K562 (cell line): ENCODE measurements around the gene PEF1. TPM values are rescaled to one million over a fixed set of nuclear protein-coding genes. Genes with fewer than 3 reads are reported as not detected.
A peak's percentile ranks its signal among the peaks of the same experiment; 100 is the strongest.

Source experiments
- ATAC-seq: fragments of 200-7000 bp; cut with Tn5 transposase; 3 replicates; pipeline ENCODE4 v1.9.1; 2020; ENCODE audit warnings: moderate library complexity
- BruUV-seq: library from RNA; stranded (reverse); fragments of 400-500 nt; replicated peaks from 2 replicates; lab custom pipeline; 2021; lab: Mats Ljungman, UMichigan
- CTCF ChIA-PET: fragments of 300-600 bp; formaldehyde crosslinking; extraction: SDS; loops from one replicate; lab custom pipeline; 2021; ENCODE audit warnings: low intra/inter-chr PET ratio; lab: Yijun Ruan, JAX
- POLR2A ChIA-PET: fragments of 300-600, 350-650 bp; sonication (Branson Sonifier 250); formaldehyde crosslinking; extraction: SDS; loops from one replicate; lab custom pipeline; 2021; ENCODE audit warnings: antibody characterized with exemption, inconsistent platforms; lab: Yijun Ruan, JAX
- DNase-seq, 4 experiments: peaks; one replicate each; pipeline versions ENCODE4 v3.0.0 to v3.0.0-alpha.2; 2011 to 2018; ENCODE audit warnings: low spot score in 3 of 4, mixed read lengths in 3 of 4; ENCODE audit errors: extremely low read depth in 1 of 4
- FAIRE-seq: peaks from 2 replicates; lab custom pipeline; 2011; peaks lifted over from hg19 to GRCh38; lab: Jason Lieb, UNC
- H2AFZ ChIP-seq: 2 replicates; pipeline ENCODE4 v1.6.0; 2011; ENCODE audit warnings: low read depth, low read length, control low read depth, inconsistent platforms
- H3K27ac ChIP-seq: fragments of 200-600 bp; 3 replicates; pipeline ENCODE4 v1.8.0; 2011; ENCODE audit warnings: low read depth, mild to moderate bottlenecking, control low read depth, inconsistent platforms, low read length, moderate library complexity, mixed read lengths; ENCODE audit errors: extremely low read depth
- H3K27me3 ChIP-seq, 2 experiments: fragments of 300-600 bp in 1 of 2; 2 replicates in 1 of 2; 3 replicates in 1 of 2; pipeline versions ENCODE4 v1.6.0 to v1.8.0; 2011; ENCODE audit warnings: inconsistent platforms in 2 of 2, low read length in 2 of 2, mild to moderate bottlenecking in 1 of 2, mixed read lengths in 1 of 2, moderate library complexity in 1 of 2; ENCODE audit not compliant: control insufficient read depth in 2 of 2, insufficient read depth in 2 of 2
- H3K36me3 ChIP-seq: fragments of 300-600 bp; 3 replicates; pipeline ENCODE4 v1.8.0; 2011; ENCODE audit warnings: mild to moderate bottlenecking, low read length, inconsistent platforms; ENCODE audit not compliant: control insufficient read depth, insufficient read depth
- H3K4me1 ChIP-seq, 2 experiments: fragments of 200-600 bp in 1 of 2; replicated peaks in 1 of 2; 2 replicates in 1 of 2; 3 replicates in 1 of 2; pipeline versions ENCODE4 v1.5.1 to v1.8.0; 2011; ENCODE audit warnings: inconsistent platforms in 2 of 2, low read length in 2 of 2, mild to moderate bottlenecking in 1 of 2, mixed read lengths in 1 of 2, moderate library complexity in 1 of 2; ENCODE audit not compliant: control insufficient read depth in 2 of 2, insufficient read depth in 2 of 2
- H3K4me2 ChIP-seq: 2 replicates; pipeline ENCODE4 v1.6.1; 2011; ENCODE audit warnings: low read length, control low read depth, inconsistent platforms, mixed read lengths; ENCODE audit not compliant: insufficient read depth
- H3K4me3 ChIP-seq: fragments of 200-600 bp; sonication (generic), shearing (Covaris generic); 2 replicates; pipeline ENCODE4 v1.5.1; 2016; ENCODE audit warnings: control low read depth, inconsistent platforms
- H3K79me2 ChIP-seq: fragments of 200-600 bp; 3 replicates; pipeline ENCODE4 v1.8.0; 2011; ENCODE audit warnings: low read length, inconsistent platforms; ENCODE audit not compliant: control insufficient read depth, insufficient read depth
- H3K9ac ChIP-seq, 2 experiments: 2 replicates each; pipeline versions ENCODE4 v1.6.0 to v1.6.1; 2011; ENCODE audit warnings: low read depth in 2 of 2, low read length in 2 of 2, control low read depth in 1 of 2, inconsistent platforms in 1 of 2, mild to moderate bottlenecking in 1 of 2, mixed read lengths in 1 of 2; ENCODE audit not compliant: insufficient read depth in 1 of 2
- H3K9me1 ChIP-seq: one replicate; pipeline ENCODE4 v1.6.0; 2011; ENCODE audit warnings: inconsistent platforms, mild to moderate bottlenecking, low read length, moderate library complexity; ENCODE audit not compliant: control insufficient read depth, insufficient read depth
- H3K9me3 ChIP-seq: replicated peaks from 2 replicates; pipeline ENCODE4 v1.5.1; 2011; ENCODE audit warnings: low read depth, low read length, inconsistent platforms; ENCODE audit not compliant: control insufficient read depth, insufficient read depth
- H4K20me1 ChIP-seq: replicated peaks from 2 replicates; pipeline ENCODE4 v1.6.1; 2011; ENCODE audit warnings: low read length, inconsistent platforms, mixed read lengths; ENCODE audit not compliant: control insufficient read depth, insufficient read depth
- FOS ChIP-seq: IDR thresholded peaks from 3 replicates; pipeline ENCODE4 v1.6.1; 2011; ENCODE audit not compliant: insufficient read length; ENCODE audit errors: extremely low read depth
- MYC ChIP-seq, 2 experiments: fragments of 250-450 bp in 1 of 2; sonication (Bioruptor Pico) in 1 of 2; IDR thresholded peaks; 2 replicates each; pipeline versions ENCODE4 v1.5.1 to v1.6.1; 2012 to 2021; ENCODE audit warnings: low read depth in 2 of 2, borderline replicate concordance in 1 of 2, improper control_type of control experiment in 1 of 2, low read length in 1 of 2, mild to moderate bottlenecking in 1 of 2, moderate library complexity in 1 of 2
- NUFIP1 ChIP-seq: fragments of 450-650 bp; IDR thresholded peaks from 2 replicates; pipeline ENCODE4 v1.6.1; 2018; ENCODE audit not compliant: partially characterized antibody
- SRSF9 ChIP-seq: fragments of 200-400 bp; formaldehyde crosslinking; IDR thresholded peaks from 2 replicates; pipeline ENCODE4 v1.6.1; 2017; ENCODE audit warnings: low read depth, low read length, borderline replicate concordance
- ZBTB11 ChIP-seq, 3 experiments: fragments of 200-800 bp in 1 of 3; fragments of 250-450 bp in 1 of 3; fragments of 450-650 bp in 1 of 3; sonication (Bioruptor Pico) in 1 of 3; sonication (Bioruptor generic) in 1 of 3; formaldehyde crosslinking in 1 of 3; IDR thresholded peaks; 2 replicates each; pipeline versions ENCODE4 v1.6.1 to v1.8.0; 2016 to 2022; ENCODE audit warnings: mild to moderate bottlenecking in 2 of 3, missing genetic modification characterization in 2 of 3, missing compliant biosample characterization in 1 of 3, moderate library complexity in 1 of 3
- ZNF239 ChIP-seq: fragments of 250-450 bp; sonication (Bioruptor Pico); IDR thresholded peaks from 2 replicates; pipeline ENCODE4 v1.4.0; 2020; ENCODE audit warnings: mild to moderate bottlenecking
- ZNF274 ChIP-seq: IDR thresholded peaks from 2 replicates; pipeline ENCODE4 v1.6.1; 2011; ENCODE audit warnings: low read depth, mild to moderate bottlenecking, low read length, moderate library complexity, borderline replicate concordance
- ZNF311 ChIP-seq: fragments of 250-450 bp; sonication (Bioruptor Pico); IDR thresholded peaks from 2 replicates; pipeline ENCODE4 v1.4.0; 2020; ENCODE audit warnings: mild to moderate bottlenecking, moderate library complexity
- ZNF644 ChIP-seq: fragments of 200-800 bp; sonication (Bioruptor generic); IDR thresholded peaks from 2 replicates; pipeline ENCODE4 v1.6.1; 2016; ENCODE audit warnings: low read depth, missing genetic modification characterization, missing compliant biosample characterization
- WGBS: fragments of 100-300 bp; shearing (Covaris generic); methylation state at CpG from one replicate; pipeline ENCODE4 v1.1.6; 2016; ENCODE audit warnings: low coverage, mixed read lengths; ENCODE audit not compliant: insufficient coverage; ENCODE audit errors: missing lambda C conversion rate; 5-methylcytosine and 5-hydroxymethylcytosine counted together
- in situ Hi-C: fragments of 300-500 bp; cut with MboI; formaldehyde crosslinking; loops from 4 replicates; pipeline ENCODE4 v1.15.0; 2018; ENCODE audit warnings: inconsistent platforms, mixed read lengths
- intact Hi-C: fragments of 100-400 bp; cut with micrococcal nuclease; formaldehyde crosslinking; loops from 2 replicates; pipeline ENCODE4 v1.14.2; 2022
- polyA plus RNA-seq, 8 experiments: library from polyadenylated mRNA; depleted of rRNA in 4 of 8; stranded (reverse) in 5 of 8; unstranded in 3 of 8; fragments of >200 nt; fragmentation: Nextera tagmentation in 2 of 8; fragmentation: Illumina TruSeq in 1 of 8; extraction: Ambion mirVana in 2 of 8; extraction: Trizol in 1 of 8; gene quantifications; 2 replicates each; pipeline versions ENCODE4 v1.2.1 to v1.2.3, GENCODE V29; 2011 to 2014; ENCODE audit warnings: inconsistent platforms in 1 of 8, missing spikeins in 1 of 8
- total RNA-seq, 7 experiments: library from RNA; depleted of rRNA in 6 of 7; stranded (reverse); fragments of >200 nt in 6 of 7; fragmentation: Illumina TruSeq in 2 of 7; extraction: Trizol in 2 of 7; gene quantifications; 2 replicates each; pipeline versions ENCODE4 v1.2.1 to v1.2.3, GENCODE V29; 2011 to 2021; ENCODE audit warnings: low replicate concordance in 1 of 7

Gene PEF1
- total and polyA plus RNA-seq, 9 of the 15 experiments (the other 6 are each of a cell fraction or from before 2014, with no cell fraction given) = 26.3 to 95.5 (median 61.9) TPM

GRCh38 chr1:31653717-31654473 lies 9.2 kb upstream of the PEF1 start:
- DNase-seq (no peak), FAIRE-seq (no peak), ATAC-seq (no peak)
- no TSS peak for BruUV-seq
- no peak overlapping the region for H3K4me2 ChIP-seq
- H3K79me2 ChIP-seq = no peaks in the 10 kb centered on the region
- H3K9me3 ChIP-seq = no peaks in the 10 kb centered on the region
- peaks cover 4% of the 10 kb centered on the region; the same call in 1 of the 2 replicates for H4K20me1 ChIP-seq
- H3K4me3 ChIP-seq = no peak overlapping the region
- intact Hi-C loops (no loop called here), in situ Hi-C loops (no loop called here)
- peaks cover 35 to 70% of the 10 kb centered on the region in 2 experiments; a peak in 4 of 5 replicates for H3K27me3 ChIP-seq
- H3K36me3 ChIP-seq = no peaks in the 10 kb centered on the region
- WGBS = 3% methylated on average over 12 of the region's 12 CpGs
- no peaks in the 10 kb centered on the region for H3K4me1 ChIP-seq
- no peak for TF ChIP-seq ZNF311 (CRISPR knock-in tag)
- H3K9me1 ChIP-seq = no peaks in the 10 kb centered on the region
- H2AFZ ChIP-seq = no peak overlapping the region
- ChIA-PET CTCF (no interaction called here), POLR2A (interaction anchor here (1.3 to 1.5 kb wide), 2 partner anchors 9 kb away, joined by 6 read pairs; partner anchors contain the start of gene PEF1)
- peak overlapping the region in 1 of 2 experiments; percentile 53; a peak in 1 of 4 replicates for H3K9ac ChIP-seq
- H3K27ac ChIP-seq = no peak overlapping the region

GRCh38 chr1:31652891-31653499 lies 8.3 kb upstream of the PEF1 start:
- ChIA-PET POLR2A (interaction anchor here (1.5 kb wide), 1 partner anchor 8 kb away, joined by 6 read pairs; the partner anchor contains the start of gene PEF1), CTCF (no interaction called here)
- Histone ChIP-seq H4K20me1 (peaks cover 4% of the 10 kb centered on the region; the same call in 1 of the 2 replicates), H3K9ac (no peak overlapping the region), H3K4me3 (no peak overlapping the region), H3K9me1 (no peaks in the 10 kb centered on the region), H3K4me1 (no peaks in the 10 kb centered on the region), H3K36me3 (no peaks in the 10 kb centered on the region), H3K27ac (no peak overlapping the region), H3K79me2 (no peaks in the 10 kb centered on the region), H3K27me3 (peaks cover 28 to 61% of the 10 kb centered on the region in 2 experiments; a peak in 4 of 5 replicates), H2AFZ (no peak overlapping the region), H3K9me3 (no peaks in the 10 kb centered on the region), H3K4me2 (no peak overlapping the region)
- in situ Hi-C loops = no loop called here
- ATAC-seq (no peak), DNase-seq (no peak), FAIRE-seq (no peak)
- BruUV-seq = no TSS peak
- intact Hi-C loops = no loop called here
- WGBS = 1% methylated on average over 4 of the region's 4 CpGs
- no peak for TF ChIP-seq ZNF274
- TF ChIP-seq SRSF9 = no peak
- no peak for TF ChIP-seq ZNF239
- TF ChIP-seq ZNF644 (tag) = no peak
- no peak for TF ChIP-seq FOS
- no peak for TF ChIP-seq MYC (IDR thresholded peaks at IDR 0.05; ENCODE audit: low read depth, low read length)
- TF ChIP-seq MYC (CRISPR knock-in tag; IDR thresholded peaks at IDR 0.05; ENCODE audit: borderline replicate concordance, low read depth) = no peak
- TF ChIP-seq ZBTB11 (CRISPR knock-in tag; IDR thresholded peaks at IDR 0.05) = no peak
- TF ChIP-seq NUFIP1 = no peak
